ENCODE results near the gene EPRS1.
"Not testable (repeated sequence)": the region's sequence is repeated elsewhere in the genome, so short reads cannot be mapped to it uniquely, and the experiment has no call there.

The EPRS1 gene

DNA sequence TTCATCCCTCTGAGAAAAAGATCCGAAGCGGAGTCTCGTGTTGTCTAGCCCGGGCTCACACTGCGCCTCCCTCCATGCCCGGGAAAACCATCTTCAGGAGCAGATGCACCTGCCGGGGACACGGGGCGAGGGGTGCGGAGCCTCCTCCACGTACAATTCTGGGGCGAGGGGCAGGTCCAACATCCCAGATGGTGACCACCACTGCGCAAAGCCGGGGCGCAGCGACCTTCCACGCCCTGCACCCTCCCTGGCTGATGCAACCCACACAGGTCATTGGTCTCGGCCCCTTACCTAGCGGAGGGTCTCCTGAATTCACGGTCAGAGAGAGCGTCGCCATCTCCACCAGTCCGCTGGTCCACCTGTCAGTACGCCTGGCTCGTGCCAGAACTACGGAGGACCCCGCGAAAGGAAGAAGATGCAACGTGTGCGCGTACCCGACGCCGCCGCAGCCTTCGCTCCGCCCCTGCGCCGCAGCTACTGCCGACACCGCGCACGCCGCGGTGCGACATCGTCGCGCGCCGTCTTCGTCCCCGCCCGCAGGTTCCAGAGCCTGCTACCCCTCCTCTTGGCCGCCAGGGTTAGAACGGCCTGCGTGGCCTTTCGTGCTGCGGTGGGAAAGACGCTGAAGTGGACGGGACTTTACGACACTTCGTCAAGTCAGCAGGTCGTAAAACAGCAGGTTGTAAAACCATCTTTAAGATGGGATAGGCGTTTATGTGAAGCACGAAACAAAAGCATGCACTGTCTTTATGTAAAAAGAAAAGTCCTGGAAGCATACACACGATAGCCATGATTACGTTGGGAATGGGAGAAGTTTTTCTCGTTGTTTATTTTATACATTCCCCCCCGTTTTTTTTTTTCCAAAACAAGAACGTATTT is at the start of gene EPRS1:
Gene EPRS1, minus strand, starts transcription at position 454 of the 879 bp plus-strand sequence. Its CDS starts 117 bp downstream, at position 337.
- DNase-seq: peak; percentile 98

DNA sequence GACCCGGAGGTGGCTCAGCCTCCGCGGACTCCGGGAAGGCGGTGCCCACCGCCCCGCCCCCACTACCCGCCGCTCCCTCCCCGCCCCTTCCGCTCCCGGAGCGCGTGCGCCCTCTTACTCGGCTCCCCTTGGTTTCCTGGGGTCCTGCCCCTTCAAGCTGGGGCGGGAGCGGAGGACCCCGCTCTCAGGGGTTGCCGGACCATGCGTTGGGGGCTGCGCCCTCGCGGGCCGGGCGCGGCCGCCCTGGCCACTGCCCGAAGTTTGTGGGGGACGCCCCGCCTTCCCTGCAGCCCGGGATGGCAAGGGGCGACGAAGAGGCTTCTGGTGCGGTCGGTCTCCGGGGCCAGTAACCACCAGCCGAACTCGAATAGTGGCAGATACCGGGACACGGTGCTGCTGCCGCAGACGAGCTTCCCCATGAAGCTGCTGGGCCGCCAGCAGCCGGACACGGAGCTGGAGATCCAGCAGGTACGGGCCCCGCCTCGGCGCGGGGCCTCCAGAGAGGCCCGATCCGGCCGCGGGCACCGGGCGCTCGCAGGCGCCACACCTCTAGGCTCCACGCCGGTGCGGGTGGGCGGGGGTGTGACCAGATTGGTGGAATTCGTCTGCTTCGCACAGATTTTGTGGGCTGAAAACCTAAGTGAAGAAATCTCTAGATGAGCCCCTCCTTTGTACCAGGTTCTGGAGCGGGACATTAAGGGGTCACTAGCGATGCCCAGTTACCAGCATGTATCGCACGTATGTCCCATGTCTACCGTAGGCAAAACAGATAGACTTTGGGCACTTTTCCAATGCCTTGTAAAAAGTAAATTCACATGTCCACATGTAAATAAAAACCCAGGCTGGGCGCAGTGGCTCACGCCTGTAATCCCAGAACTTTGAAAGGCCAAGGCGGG is 48.0 kb upstream of the EPRS1 start, which contains the start of gene IARS2:
Gene IARS2, plus strand, starts transcription at position 117 of the 896 bp plus-strand sequence. Its CDS starts 85 bp downstream, at position 202.
- DNase-seq: peak; percentile 91

DNA sequence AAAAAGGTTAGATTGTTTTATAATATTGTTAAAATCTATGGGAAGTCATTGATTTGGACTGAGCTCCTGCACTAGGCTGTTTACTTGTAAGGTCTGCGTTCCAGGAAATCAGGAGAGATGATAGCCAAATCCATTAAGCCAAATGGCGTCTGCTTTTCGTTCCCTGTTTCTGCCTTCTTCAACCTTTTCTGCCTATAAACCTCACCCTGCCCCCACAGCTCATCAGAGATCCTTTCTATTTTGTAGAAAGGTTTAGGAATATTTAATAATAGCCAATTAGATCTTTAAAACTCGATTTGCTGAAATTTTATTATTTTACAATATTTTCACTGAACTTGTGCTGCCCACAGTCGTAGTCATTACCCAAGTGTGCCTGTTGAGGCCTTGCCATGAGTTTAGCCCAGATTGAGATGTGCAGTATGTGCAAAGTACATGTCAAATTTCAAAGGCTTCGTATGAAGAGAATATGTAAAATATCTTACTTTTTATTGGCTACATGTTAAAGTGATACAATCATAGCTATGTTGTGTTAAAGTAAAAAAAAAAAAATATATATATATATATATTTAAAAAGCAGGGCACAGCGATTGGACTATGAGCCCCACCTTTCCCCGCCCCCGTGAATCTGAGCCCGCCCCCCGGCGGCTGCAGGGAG is 47.2 kb upstream of the EPRS1 start:
- no peak for DNase-seq

DNA sequence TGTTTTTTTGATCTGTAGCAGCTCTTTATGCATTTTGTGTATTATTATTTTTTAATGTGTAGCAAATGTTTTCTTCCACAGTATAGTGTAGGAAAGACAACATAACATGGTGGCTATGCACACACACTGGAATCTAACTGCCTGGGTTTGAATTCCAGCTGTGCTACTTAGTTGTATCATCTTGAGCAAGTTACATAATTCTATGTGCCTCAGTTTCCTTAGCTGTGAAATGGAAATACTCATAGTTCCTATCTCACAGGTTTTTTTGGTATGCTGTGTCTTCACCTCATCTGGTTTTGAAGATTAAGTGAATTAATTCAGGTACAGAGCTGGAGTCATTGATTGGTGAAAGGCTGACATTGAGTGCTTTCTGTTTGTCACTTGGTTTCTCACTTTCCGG is 46.4 kb upstream of the EPRS1 start:
- no peak for DNase-seq

DNA sequence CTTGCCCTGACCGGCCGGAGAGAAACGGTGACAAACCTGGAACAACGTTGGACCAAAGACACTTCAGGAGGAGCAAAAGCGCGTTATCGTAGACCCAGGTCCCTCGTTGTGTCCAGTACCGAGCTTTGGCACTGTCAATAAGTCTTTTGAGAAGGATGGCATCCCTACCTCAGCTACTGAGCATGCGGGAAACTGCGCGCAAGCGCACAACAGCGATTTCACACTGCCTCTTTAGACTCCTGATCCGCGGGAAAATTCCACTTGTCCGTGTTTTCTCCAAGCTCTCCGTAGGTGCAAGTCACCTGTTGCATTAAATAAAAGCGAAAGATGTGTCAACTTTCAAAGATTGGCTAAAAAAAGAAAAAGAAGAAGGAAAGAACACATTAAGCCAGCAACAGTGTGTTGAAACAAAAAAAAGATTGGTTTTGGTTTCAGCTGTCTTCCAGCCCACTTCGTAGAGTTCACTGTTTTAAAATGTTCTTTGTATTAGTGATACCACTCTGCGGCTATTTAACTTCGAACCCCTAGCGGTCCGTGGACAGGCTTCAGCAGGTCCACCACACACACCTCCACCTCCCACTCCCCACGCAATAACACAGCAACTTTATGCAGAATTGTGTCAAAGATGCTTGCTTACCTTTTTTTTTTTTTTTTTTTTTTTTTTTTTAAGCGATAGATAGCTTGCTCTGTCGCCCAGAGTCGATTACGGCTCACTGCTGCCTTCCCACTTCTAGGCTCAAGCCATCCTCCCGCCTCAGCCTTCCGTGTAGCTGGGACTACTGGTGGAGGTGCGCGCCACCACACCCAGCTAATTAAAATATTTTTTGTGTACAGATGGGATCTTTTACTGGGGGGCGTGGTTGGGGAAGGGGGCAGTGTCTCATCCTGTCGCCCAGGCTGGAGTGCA is 43.6 kb upstream of the EPRS1 start, which contains the start of gene BPNT1:
Gene BPNT1, minus strand, starts transcription at position 139 of the 907 bp plus-strand sequence. CDS start 9,942 bp downstream, outside the sequence.
- DNase-seq: peak; percentile 98

DNA sequence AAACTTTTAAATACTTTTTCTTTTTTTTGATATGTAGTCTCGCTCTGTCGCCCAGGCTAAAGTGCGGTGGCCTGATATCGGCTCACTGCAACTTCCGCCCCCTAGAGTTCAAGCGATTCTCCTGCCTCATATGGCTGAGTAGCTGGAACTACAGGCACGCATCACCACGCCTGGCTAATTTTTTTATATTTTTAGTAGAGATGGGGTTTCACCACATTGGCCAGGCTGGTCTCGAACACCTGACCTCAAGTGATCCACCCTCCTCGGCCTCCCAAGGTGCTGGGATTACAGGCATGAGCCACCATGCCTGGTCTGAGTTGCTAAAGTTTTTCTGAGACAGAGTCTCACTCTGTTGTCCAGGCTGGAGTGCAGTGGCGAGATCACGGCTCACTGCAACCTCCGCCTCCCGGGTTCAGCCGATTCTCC is 40.0 kb upstream of the EPRS1 start:
- not testable (repeated sequence) for DNase-seq

DNA sequence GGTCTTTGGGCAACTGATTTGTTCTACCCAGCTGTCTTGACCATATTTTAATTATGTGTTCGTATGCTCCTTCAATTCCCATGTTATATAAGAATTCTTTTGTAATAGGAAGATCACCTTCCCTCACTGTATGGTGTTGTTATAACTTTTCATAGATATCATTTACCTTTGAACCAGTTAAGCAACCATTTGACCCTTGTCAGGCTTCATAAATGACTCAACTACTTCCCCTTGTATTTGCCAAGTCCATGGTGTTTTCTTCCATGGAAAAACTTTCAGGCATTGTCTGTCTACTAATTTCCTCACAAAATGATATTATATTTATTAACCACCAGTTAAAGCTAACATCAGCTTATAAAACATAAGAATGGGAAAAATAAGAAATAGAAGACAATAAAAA is 38.2 kb upstream of the EPRS1 start:
- DNase-seq: no peak

DNA sequence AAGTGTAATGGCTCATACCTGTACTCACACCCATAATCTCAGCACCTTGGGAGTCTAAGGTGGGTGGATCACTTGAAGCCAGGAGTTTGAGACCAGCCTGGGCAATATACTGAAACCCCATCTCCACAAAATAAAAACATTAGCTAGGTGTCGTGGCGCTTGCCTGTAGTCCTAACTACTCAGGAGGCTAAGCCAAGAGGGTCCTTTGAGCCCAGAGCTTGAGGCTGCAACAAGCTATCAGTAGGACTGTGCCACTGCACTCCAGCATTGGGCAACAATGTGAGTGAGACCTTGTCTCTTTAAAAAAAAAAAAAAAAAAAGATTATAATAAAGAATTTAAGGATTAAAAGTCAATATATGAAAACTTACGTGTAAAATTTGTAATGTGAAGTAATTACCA is 31.6 kb upstream of the EPRS1 start:
- DNase-seq: no peak

DNA sequence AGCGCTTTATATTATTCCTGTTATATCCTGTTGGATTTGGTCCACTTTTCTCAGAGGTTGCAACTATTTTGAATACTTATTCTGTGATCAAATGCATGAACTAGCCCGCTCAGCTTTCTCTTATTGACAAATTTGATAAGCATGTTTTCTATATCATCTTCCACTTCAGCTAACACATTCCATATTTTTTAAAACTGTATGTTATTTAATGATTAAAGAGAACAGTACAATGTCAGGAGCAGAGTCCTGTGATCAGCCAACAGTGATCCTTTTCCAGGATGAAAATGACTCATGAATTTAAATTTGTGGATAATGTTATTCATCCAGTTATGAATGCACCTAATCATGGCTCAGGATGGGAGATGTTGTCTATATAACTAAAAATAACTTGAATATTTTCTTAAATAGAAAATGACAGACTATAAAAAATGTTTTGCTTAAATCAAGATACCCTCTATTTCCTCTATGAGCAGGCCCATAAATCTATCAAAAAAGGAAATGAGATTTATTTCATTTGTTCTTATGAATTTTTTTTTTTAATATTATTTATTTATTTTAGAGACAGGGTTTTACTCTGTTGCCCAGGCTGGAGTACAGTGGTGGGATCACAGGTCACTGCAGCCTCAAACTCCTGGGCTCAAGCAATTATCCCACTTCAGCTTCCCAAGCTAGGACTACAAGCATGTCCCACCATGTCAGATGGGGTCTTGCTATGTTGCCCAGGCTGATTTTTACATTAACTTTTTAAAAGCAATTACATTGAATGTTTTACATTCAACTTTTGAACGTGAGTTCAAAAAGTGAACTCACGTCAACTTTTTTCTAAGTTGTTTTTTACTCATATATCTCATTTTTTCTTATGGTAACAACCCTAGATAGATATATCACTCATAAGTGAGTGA is 30.8 kb upstream of the EPRS1 start:
- no peak for DNase-seq

DNA sequence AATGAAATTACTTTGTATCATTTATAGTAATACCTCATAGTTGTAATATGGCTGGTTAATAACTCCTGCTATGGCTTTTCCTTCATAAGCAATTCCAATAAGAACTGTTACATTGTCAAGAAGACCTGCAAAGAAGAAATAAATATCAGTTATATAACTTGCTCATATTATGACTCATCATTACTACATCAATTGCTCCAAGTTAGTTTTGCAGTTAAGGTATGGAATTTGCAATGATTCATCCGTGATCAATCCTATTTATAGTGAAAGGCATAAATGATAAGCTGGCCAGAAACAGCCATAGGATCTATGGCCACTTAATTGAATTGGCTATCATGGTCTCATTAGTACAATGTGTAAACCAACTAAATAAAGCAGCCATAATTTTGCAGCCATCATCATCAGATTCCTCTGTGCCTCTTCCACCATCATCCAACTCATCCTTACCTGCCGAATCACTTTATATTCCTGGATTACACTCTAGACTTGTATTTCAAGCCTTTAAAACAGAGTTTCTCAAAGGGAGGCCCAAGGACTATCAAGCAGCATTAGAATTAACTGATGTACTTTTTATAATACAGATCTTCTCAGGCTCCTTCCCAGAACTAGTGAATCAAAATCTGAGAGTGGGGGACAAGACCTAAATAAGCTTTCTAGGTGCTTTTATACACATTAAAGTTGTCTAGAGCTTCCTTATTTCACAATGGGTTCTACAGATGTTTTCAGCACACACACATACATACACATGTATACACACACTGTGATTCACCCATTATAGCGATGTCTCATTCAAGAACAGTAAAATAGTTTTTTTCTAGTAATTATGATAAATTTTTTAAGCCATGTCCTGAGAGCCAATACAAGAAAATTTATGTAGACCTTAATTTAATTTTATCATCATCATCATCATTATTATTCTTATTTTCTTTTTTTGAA is 21.2 kb upstream of the EPRS1 start:
- DNase-seq: no peak

DNA sequence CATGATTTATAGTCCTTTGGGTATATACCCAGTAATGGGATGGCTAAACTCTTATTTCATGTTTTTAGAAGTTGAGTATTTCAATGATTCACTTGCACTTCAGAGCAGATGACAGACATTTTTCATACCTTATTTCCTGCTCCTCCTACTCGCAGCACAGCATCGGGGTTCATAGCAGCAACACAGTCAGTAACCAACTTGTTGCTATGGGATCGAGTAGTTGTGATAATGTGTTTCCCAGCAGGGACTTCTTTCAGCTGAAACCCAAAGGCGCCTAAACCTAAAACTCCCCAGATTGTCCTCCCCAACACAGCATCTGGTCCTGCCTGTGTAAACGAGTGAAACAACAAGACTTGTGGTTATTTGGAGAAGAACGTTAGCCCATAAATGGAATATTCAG is 16.3 kb upstream of the EPRS1 start:
- DNase-seq: no peak

DNA sequence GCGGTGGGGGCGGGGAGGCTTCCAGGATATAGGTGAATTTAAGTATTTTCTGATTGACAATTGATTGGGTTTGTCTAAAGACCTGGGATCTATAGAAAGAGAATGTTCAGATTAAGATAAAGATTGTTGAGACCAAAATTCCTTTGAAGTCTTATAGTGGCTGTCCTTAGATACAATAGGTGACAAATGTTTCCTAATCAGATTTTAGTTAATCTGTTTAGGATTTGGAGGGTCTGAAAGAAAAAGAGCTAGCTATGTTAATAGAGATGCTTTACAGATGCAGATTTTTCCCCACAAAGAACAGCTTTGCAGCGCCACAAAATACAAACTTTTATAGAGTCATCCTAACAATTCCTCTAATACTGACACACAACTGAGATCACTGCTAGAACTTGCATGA is 14.6 kb upstream of the EPRS1 start:
- DNase-seq: no peak

DNA sequence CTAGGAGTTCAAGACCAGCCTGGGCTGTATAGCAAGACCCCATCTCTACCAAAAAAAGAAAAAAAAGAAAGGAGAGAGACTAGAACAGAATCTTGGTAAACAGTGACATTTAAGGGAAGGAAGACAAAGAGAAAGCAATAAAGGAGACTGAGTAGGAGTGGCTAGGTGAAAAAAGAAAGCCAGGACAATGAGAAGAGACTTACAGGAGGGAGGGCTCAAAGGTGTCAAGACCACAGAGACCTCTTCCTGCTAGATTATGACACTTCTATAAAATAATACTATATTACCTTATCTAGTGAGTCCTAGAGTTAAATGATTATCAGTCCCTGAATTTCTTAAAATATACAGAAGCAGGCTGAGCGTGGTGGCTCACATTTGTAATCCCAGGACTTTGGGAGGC is 10.1 kb upstream of the EPRS1 start:
- DNase-seq: no peak

DNA sequence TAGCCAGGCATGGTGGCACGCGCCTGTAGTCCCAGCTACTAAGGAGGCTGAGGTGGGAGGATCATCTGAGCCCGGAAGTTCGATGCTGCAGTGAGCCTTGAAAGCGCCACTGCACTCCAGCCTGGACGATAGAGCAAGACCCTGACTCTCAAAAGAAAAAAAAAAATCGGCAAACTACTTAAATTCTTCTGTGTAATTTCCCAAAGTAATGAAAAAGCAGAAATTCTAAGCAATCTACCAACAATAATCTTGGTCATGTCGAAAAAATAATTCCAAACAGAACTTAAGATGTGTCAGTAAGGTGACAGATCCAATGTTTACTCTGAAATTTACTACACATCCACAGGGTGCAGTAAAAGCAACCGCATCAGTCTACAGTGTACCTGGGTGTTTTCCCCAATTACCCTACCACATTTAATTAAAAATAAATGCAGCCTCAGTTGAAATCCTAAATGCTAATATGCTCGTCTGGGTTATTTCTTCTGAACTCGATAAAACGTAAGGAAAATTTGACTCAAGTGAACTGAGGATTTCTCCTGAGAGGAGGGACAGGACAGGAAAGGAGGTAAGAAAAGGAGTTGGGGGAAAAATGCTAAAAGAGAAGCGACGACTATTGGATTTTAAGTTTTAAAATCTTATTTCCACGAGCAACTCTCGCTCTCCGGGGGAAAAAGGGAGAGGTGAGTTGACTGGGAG is 801 bp downstream of the EPRS1 start:
- DNase-seq: no peak

DNA sequence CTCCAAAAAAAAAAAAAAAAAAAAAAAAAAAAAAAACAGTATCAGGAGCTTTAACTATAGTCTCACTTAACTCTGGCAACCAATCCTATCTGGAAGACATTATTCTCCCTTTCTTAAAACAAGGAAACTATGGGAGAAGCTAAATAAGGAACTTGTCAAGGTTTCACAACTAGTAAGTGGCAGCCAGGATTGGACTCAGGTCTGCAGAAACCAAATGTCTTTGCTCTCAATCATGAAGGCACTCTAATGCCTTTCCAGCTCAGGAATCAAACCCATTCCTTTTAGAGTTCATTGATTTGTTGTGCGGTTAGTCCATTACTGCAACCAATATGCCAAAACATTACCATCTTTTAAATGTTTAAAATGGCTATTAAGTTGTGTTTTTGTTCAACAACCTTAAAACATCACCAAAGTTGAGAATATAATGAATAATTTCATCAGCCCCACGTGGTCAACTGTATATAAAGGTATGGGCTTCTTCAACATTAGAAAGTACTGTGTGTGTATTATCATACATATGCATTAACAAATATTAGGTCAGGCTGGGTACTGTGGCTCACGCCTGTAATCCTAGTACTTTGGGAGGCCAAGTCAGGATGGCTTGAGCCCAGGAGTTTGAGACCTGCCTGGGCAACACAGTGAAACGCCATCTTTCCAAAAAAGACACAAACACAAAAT is 1.5 kb downstream of the EPRS1 start:
- no peak for DNase-seq

DNA sequence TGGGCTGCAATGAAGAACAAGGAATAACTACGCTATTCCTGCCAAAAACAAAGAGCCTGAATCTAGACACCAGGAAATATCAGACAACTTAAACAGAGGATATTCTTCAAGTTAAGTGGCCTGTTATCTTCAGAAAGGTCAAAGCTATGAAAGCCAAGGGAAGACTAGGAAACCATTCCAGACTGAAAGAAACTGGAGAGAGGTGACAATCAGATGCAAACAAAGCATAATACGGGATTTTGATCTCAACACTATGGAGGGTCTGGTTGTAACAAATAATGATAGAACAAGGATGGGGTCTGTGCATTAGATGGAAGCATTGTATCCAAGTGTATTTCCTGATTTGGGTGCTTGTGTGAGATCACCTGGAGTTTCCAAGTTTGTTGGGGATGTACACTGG is 2.7 kb downstream of the EPRS1 start:
- no peak for DNase-seq

DNA sequence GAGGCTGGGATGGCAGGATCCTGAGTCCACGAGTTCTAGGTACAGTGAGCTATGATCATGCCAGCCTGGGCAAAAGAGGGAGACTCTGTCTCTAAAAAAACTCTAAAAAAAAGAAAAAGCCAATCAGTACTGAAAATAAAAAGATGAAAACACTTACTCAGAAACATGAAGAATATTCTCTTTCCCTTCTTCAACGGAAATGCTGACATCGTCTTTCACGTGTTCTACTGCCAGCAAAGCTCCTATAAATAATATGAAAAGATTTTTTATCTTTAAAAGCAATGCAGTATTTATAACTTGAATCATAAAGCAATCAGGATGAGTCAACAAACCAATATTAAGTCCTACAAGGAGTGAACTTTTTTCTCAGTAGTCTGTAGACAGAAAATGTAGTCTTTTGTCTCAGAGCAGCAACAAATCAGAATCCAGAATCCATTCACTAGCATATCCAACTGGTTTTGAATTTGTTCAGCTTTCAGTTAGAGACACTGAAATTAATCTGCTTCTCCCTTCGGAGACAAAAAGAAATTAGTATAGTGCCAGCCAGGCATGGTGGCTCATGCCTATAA is 6.2 kb downstream of the EPRS1 start:
- DNase-seq: no peak

DNA sequence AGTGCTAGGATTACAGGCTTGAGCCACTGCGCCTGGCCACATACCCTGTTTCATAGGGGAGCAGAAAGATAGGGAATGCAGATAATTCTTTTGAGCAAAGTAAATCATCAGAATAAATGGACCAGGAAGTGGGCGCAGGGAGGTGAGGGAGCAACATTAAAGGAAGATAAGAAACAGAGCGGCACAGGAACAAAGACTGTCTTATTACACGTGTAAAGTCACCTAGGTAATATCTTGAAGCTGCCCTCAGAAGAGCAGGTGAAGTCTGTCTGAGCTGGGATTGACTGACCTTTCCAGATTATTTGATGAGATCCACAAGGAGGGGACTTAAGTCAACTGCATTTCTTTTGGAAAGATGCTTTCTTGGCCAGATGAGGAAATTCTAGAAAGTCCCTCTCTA is 7.7 kb downstream of the EPRS1 start:
- no peak for DNase-seq

Data from NCI-H774 (cell line).